SKM-1 (cell line): ENCODE data around the gene ZCCHC9.
"Not testable (repeated sequence)": the region's sequence is repeated elsewhere in the genome, so short reads cannot be mapped to it uniquely, and the experiment has no call there.

Experiments used
- DNase-seq: peaks from one replicate; lab custom pipeline; 2025; ENCODE audit not compliant: unreplicated experiment; lab: John Stamatoyannopoulos, UW

The ZCCHC9 gene

GRCh38 chr5:81301271-81302015, at the start of gene ZCCHC9:
ZCCHC9 (plus strand) TSS chr5:81301587; CDS start chr5:81304758, 3,171 bp downstream.
- peak; percentile 82 for DNase-seq

GRCh38 chr5:81251922-81252321, 49.5 kb upstream of the ZCCHC9 start:
- DNase-seq, result no peak

GRCh38 chr5:81252904-81253303, 48.5 kb upstream of the ZCCHC9 start:
- DNase-seq, result no peak

- no peak for DNase-seq
Measured at GRCh38 chr5:81253875-81254274, 47.5 kb upstream of the ZCCHC9 start.

- DNase-seq, result no peak
Measured at GRCh38 chr5:81254886-81255559, 46.4 kb upstream of the ZCCHC9 start.

GRCh38 chr5:81256766-81257165, 44.6 kb upstream of the ZCCHC9 start:
- no peak for DNase-seq

GRCh38 chr5:81262796-81263195, 38.6 kb upstream of the ZCCHC9 start:
- DNase-seq, result not testable (repeated sequence)

GRCh38 chr5:81265101-81265500, 36.3 kb upstream of the ZCCHC9 start:
- no peak for DNase-seq

- no peak for DNase-seq
Measured at GRCh38 chr5:81268521-81269196, 32.7 kb upstream of the ZCCHC9 start.

GRCh38 chr5:81269751-81270393, 31.5 kb upstream of the ZCCHC9 start:
- DNase-seq, result no peak

GRCh38 chr5:81270394-81271027, 30.9 kb upstream of the ZCCHC9 start:
- not testable (repeated sequence) for DNase-seq

- DNase-seq, result no peak
Measured at GRCh38 chr5:81283976-81284375, 17.4 kb upstream of the ZCCHC9 start.

GRCh38 chr5:81286059-81286617, 15.2 kb upstream of the ZCCHC9 start:
- no peak for DNase-seq

GRCh38 chr5:81288021-81288433, 13.4 kb upstream of the ZCCHC9 start:
- no peak for DNase-seq

GRCh38 chr5:81290146-81290545, 11.2 kb upstream of the ZCCHC9 start:
- DNase-seq, result no peak

- DNase-seq, result no peak
Measured at GRCh38 chr5:81292130-81292529, 9.3 kb upstream of the ZCCHC9 start.

GRCh38 chr5:81294021-81294420, 7.4 kb upstream of the ZCCHC9 start:
- DNase-seq, result not testable (repeated sequence)

GRCh38 chr5:81297531-81297930, 3.9 kb upstream of the ZCCHC9 start:
- no peak for DNase-seq

GRCh38 chr5:81300921-81301270, 491 bp upstream of the ZCCHC9 start:
- no peak for DNase-seq

GRCh38 chr5:81302596-81302995, 1.2 kb downstream of the ZCCHC9 start:
- no peak for DNase-seq

GRCh38 chr5:81303563-81303962, 2.2 kb downstream of the ZCCHC9 start:
- no peak for DNase-seq
